Measurements from ENCODE around the gene JMJD4.

- TF ChIP-seq CTCF (IDR thresholded peaks at IDR 0.05) = no peak
- no peak for TF ChIP-seq POLR2A (IDR thresholded peaks at IDR 0.05)
These were observed 9.6 kb upstream of the JMJD4 start for GRCh38 chr1:227744668-227745067.
